ENCODE results near the gene TMC6.

The TMC6 gene

GRCh38 chr17:78062596-78062995, 66.0 kb downstream of the TMC6 start:
- H3K4me1 ChIP-seq (ENCODE audit: insufficient read depth, low read length), result no peaks in the 10 kb centered on the region
- H3K9me3 ChIP-seq (ENCODE audit: insufficient read depth, low read depth, low read length), result no peaks in the 10 kb centered on the region
- H3K36me3 ChIP-seq (ENCODE audit: insufficient read depth, low read depth, low read length), result peaks cover 27% of the 10 kb centered on the region; the same call in 1 of the 2 replicates
- no peak overlapping the region for H3K9ac ChIP-seq (ENCODE audit: low read depth, low read length)
- H3K4me3 ChIP-seq (ENCODE audit: low read length), result no peak overlapping the region
- no peak overlapping the region for H3K27ac ChIP-seq (ENCODE audit: low read length)
- H3K27me3 ChIP-seq (ENCODE audit: insufficient read depth, low read length), result no peaks in the 10 kb centered on the region

Data from iPS-20b (cell line).